PFSK-1 (cell line): ENCODE results near the gene UCP3.

Source experiments
- FOXP2 ChIP-seq: optimal IDR thresholded peaks from 2 replicates; pipeline ENCODE3; 2011; ENCODE audit warnings: borderline replicate concordance, control low read depth, inconsistent platforms; ENCODE audit not compliant: insufficient read depth; ENCODE audit errors: extremely low read length, extremely low read depth
- POLR2AphosphoS5 ChIP-seq: IDR thresholded peaks from 2 replicates; pipeline ENCODE4 v1.6.1; 2012; ENCODE audit warnings: low read depth, mild to moderate bottlenecking, control low read depth, low read length, moderate library complexity
- REST ChIP-seq, 2 experiments: IDR thresholded peaks; 2 replicates each; pipeline versions ENCODE4 v1.6.1 to v1.8.0; 2011 to 2012; ENCODE audit warnings: low read depth in 2 of 2, low read length in 2 of 2, control low read depth in 1 of 2, inconsistent platforms in 1 of 2, mild to moderate bottlenecking in 1 of 2, moderate library complexity in 1 of 2; ENCODE audit not compliant: insufficient read depth in 1 of 2
- SIN3A ChIP-seq: IDR thresholded peaks from 2 replicates; pipeline ENCODE4 v1.6.1; 2012; ENCODE audit warnings: mild to moderate bottlenecking, low read length, moderate library complexity, borderline replicate concordance; ENCODE audit not compliant: insufficient read depth
- TAF1 ChIP-seq: IDR thresholded peaks from 2 replicates; pipeline ENCODE4 v1.6.1; 2012; ENCODE audit warnings: low read length, control low read depth, borderline replicate concordance; ENCODE audit not compliant: insufficient read depth

The UCP3 gene

GRCh38 chr11:73956876-73957653 lies 51.8 kb downstream of the UCP3 start:
- no peak for TF ChIP-seq POLR2AphosphoS5
- no peak for TF ChIP-seq SIN3A
- TF ChIP-seq FOXP2, result no peak
- no peak for TF ChIP-seq REST (IDR thresholded peaks at IDR 0.05; ENCODE audit: insufficient read depth in 1 of 2, low read depth in 2 of 2, low read length in 2 of 2)
- TF ChIP-seq TAF1, result no peak

DNA sequence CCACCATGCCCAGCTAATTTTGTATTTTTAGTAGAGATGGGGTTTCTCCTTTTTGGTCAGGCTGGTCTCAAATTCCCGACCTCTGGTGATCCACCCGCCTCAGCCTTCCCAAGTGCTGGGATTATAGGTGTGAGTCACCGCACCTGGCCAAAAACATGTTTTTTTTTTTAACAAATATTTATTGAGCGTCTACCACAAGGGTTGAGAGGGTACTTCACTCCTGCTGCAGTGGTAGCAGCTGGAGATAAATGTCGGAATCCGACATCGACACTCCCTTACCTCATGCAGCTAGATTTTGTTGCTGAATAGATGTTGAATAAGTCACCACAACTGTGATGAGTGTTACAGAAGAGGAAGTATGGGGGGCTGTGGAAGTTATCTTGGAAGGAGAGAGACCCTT lies 57.1 kb downstream of the UCP3 start:
- no peak for TF ChIP-seq REST (IDR thresholded peaks at IDR 0.05; ENCODE audit: insufficient read depth in 1 of 2, low read depth in 2 of 2, low read length in 2 of 2)
- TF ChIP-seq TAF1, result no peak
- TF ChIP-seq SIN3A, result no peak
- TF ChIP-seq POLR2AphosphoS5, result no peak
- TF ChIP-seq FOXP2, result no peak

DNA sequence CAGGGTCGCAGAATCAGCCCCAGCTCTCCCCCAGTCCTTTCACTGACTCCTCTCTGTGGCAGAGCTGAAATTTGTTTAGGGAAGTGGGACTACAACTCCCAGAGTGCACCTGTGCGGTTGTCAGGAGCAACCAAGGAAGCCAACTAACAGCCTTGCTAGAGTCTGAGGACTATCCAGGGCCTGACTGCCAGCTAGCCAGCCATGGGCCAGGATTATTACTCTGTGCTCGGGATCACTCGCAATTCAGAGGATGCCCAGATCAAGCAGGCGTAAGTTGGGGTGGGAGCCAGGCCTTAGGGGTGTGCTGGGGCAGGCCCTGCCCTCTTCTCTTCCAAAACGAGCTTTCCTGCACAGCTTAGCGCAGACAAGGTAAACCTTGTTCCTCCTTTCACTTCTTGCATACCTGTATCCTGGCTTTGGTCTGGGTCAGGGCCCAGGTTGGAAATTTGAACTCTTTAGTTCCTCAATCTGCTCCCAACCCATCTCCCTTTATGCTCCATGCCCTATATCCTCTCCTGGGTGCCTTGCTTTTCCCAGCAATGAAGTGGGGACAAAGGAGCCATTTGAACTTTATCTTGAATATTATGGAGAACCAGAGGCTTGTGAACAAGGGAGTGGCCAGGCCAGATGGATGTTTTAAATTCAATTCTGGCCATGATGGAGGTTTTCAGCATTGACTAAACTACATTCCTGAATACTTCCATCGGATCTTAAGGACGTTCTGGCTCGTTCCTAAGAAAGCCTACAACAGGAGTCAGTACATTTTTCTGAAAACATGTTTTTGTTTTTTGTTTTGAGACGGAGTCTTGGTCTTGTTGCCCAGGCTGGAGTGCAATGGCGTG lies 57.8 kb downstream of the UCP3 start, which contains the start of gene DNAJB13:
Gene DNAJB13 (plus strand): TSS at position 158 of the 842 bp plus-strand sequence. CDS start 44 bp downstream, at position 202.
- TF ChIP-seq SIN3A (no peak), FOXP2 (no peak), POLR2AphosphoS5 (no peak), TAF1 (no peak), REST (IDR thresholded peaks at IDR 0.05; ENCODE audit: insufficient read depth in 1 of 2, low read depth in 2 of 2, low read length in 2 of 2) (no peak)
